A549 (cell line): ENCODE measurements around the gene L3MBTL1.

Experiments
- CHD4 ChIP-seq: fragments of 200-600 bp; sonication (generic); IDR thresholded peaks from 2 replicates; pipeline ENCODE4 v1.6.1; 2016; ENCODE audit warnings: antibody characterized with exemption, mild to moderate bottlenecking, borderline replicate concordance
- CTCF ChIP-seq: fragments of >200 bp; sonication (Bioruptor Twin); formaldehyde crosslinking; IDR thresholded peaks from 3 replicates; pipeline ENCODE4 v1.5.1; 2016
- ELK1 ChIP-seq: fragments of 150-350 bp; IDR thresholded peaks from 2 replicates; pipeline ENCODE4 v1.6.1; 2014; ENCODE audit warnings: low read depth, mild to moderate bottlenecking, low read length
- FOSL2 ChIP-seq, 2 experiments: fragments of 450-650 bp in 1 of 2; fragments of >200 bp in 1 of 2; sonication (Bioruptor Twin) in 1 of 2; formaldehyde crosslinking; IDR thresholded peaks; 2 replicates each; pipeline versions ENCODE4 v1.5.0 to v1.6.1; 2016 to 2020; ENCODE audit warnings: mild to moderate bottlenecking in 1 of 2, moderate library complexity in 1 of 2
- MAFK ChIP-seq: fragments of 450-650 bp; IDR thresholded peaks from 2 replicates; pipeline ENCODE4 v1.6.1; 2014; ENCODE audit not compliant: partially characterized antibody
- MYC ChIP-seq: IDR thresholded peaks from 2 replicates; pipeline ENCODE4 v1.6.1; 2012; ENCODE audit warnings: mild to moderate bottlenecking, inconsistent platforms, low read length, improper control_type of control experiment, borderline replicate concordance
- NFE2L2 ChIP-seq: fragments of 150-350 bp; conservative IDR thresholded peaks from 2 replicates; pipeline ENCODE4 v1.6.1; 2014; ENCODE audit warnings: low read length
- PHF8 ChIP-seq: fragments of 200-600 bp; sonication (generic); IDR thresholded peaks from 2 replicates; pipeline ENCODE4 v1.6.1; 2016; ENCODE audit warnings: low read depth, mild to moderate bottlenecking, antibody characterized with exemption, moderate library complexity, borderline replicate concordance
- POLR2A ChIP-seq: IDR thresholded peaks from 2 replicates; pipeline ENCODE4 v1.6.1; 2012; ENCODE audit warnings: mild to moderate bottlenecking, low read length
- REST ChIP-seq: fragments of 200-600 bp; sonication (generic); IDR thresholded peaks from 2 replicates; pipeline ENCODE4 v1.6.1; 2016; ENCODE audit warnings: antibody characterized with exemption, mild to moderate bottlenecking, moderate library complexity
- SMC3 ChIP-seq: fragments of >200 bp; sonication (Bioruptor Twin); formaldehyde crosslinking; IDR thresholded peaks from 3 replicates; pipeline ENCODE4 v1.6.1; 2018; ENCODE audit warnings: inconsistent platforms
- SREBF2 ChIP-seq: fragments of 450-650 bp; IDR thresholded peaks from 2 replicates; pipeline ENCODE4 v1.6.1; 2014; ENCODE audit warnings: mild to moderate bottlenecking, moderate library complexity
- TF ChIP-seq, protein P1 (sequence below): fragments of 450-650 bp; IDR thresholded peaks from 2 replicates; pipeline ENCODE4 v1.6.1; 2014; ENCODE audit warnings: antibody characterized with exemption

DNA sequence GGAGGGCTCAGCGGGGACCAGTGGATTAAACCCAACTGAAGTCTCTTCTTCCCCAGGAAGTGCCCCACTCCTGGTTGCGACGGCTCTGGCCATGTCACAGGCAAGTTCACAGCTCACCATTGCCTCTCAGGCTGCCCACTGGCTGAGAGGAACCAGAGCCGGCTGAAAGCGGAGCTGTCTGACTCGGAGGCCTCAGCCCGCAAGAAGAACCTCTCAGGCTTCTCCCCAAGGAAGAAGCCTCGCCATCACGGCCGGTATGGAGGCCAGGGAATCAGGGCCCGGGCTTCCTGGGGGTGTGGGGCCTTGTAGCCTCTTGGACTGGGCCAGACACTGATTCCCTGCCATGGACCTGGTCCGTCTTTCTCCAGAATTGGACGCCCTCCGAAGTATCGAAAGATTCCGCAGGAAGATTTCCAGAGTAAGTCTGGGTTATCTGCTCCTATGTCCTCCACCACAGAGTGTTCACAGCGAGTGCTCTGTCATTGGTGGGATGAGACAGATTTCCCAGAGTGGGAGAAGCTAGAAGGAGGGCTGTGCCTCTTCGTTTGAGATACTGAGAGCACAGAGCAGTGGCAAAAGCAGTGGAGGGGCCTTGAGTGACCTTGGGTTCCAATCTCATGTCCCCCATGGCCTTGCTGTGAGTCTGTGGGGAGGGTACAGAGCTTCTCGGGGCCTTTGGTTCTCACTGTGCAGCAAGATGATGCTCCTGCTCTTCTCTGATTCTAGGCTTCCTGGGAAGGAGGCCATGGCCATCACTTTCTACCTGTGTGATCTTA lies 28.7 kb downstream of the L3MBTL1 start:
- TF ChIP-seq NFE2L2 (no peak), CTCF (no peak), SREBF2 (no peak), MYC (no peak), MAFK (no peak), FOSL2 (IDR thresholded peaks at IDR 0.05) (no peak), FOSL2 (CRISPR knock-in tag; IDR thresholded peaks at IDR 0.05) (no peak), REST (no peak), POLR2A (no peak), PHF8 (no peak), SMC3 (no peak), ELK1 (no peak), CHD4 (no peak)
- TF ChIP-seq, protein P1, sequence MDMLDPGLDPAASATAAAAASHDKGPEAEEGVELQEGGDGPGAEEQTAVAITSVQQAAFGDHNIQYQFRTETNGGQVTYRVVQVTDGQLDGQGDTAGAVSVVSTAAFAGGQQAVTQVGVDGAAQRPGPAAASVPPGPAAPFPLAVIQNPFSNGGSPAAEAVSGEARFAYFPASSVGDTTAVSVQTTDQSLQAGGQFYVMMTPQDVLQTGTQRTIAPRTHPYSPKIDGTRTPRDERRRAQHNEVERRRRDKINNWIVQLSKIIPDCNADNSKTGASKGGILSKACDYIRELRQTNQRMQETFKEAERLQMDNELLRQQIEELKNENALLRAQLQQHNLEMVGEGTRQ: no peak
